Omental fat pad (tissue), 4 donors: ENCODE data around the gene TMPRSS4. TPM values are rescaled to one million over a fixed set of nuclear protein-coding genes. Genes with fewer than 3 reads are reported as not detected.

ENCODE experiments used
- ATAC-seq: fragments of 150-250 bp; one replicate; pipeline ENCODE4 v1.9.1; 2016; ENCODE audit warnings: mild to moderate bottlenecking, moderate library complexity; ENCODE audit not compliant: low FRiP score
- DNase-seq: peaks from one replicate; pipeline ENCODE4 v3.0.0-alpha.2; 2019; ENCODE audit warnings: low spot score
- CTCF ChIP-seq, 3 donors: fragments of 450-650 bp; IDR thresholded peaks; one replicate each; pipeline ENCODE4 v1.5.1; 2016 to 2017; ENCODE audit warnings: antibody characterized with exemption in 3 of 3, mild to moderate bottlenecking in 3 of 3, moderate library complexity in 2 of 3
- total RNA-seq, 4 donors: library from RNA; depleted of rRNA; stranded (reverse); fragments of >200 nt; gene quantifications; one replicate each; pipeline ENCODE4 v1.1.0, GENCODE V29; 2016

TMPRSS4 gene
- total RNA-seq, 4 donors from 2014 or later: not detected

- ATAC-seq (no peak), DNase-seq (peak; percentile 15)
- TF ChIP-seq CTCF (IDR thresholded peaks at IDR 0.05): no peak
These were observed 67.7 kb downstream of the TMPRSS4 start for GRCh38 chr11:118144301-118145268.

GRCh38 chr11:118145285-118146227 lies 68.7 kb downstream of the TMPRSS4 start:
- DNase-seq (peak; percentile 85), ATAC-seq (peak; percentile 94)
- TF ChIP-seq CTCF (IDR thresholded peaks at IDR 0.05): peak in 2 of 3 donors; percentile 55 to 96

GRCh38 chr11:118146554-118146953 lies 69.7 kb downstream of the TMPRSS4 start:
- TF ChIP-seq CTCF (IDR thresholded peaks at IDR 0.05): no peak

GRCh38 chr11:118147502-118147901 lies 70.6 kb downstream of the TMPRSS4 start:
- DNase-seq: no peak
- no peak for TF ChIP-seq CTCF (IDR thresholded peaks at IDR 0.05)
- no peak for ATAC-seq

More at GRCh38 chr11:118146554-118146953, 69.7 kb downstream of the TMPRSS4 start:
- ATAC-seq (no peak), DNase-seq (no peak)

- DNase-seq: no peak
- no peak for TF ChIP-seq CTCF (IDR thresholded peaks at IDR 0.05)
- ATAC-seq: no peak
These were observed 71.4 kb downstream of the TMPRSS4 start for GRCh38 chr11:118148240-118148639.

- ATAC-seq: no peak
- no peak for TF ChIP-seq CTCF (IDR thresholded peaks at IDR 0.05)
- DNase-seq: no peak
These were observed 72.0 kb downstream of the TMPRSS4 start for GRCh38 chr11:118148856-118149255.
